GM12892 (cell line): ENCODE results near the gene SF3B1.

Experiments
- POLR2A ChIP-seq: IDR thresholded peaks from 2 replicates; pipeline ENCODE4 v1.6.1; 2011; ENCODE audit warnings: low read depth, low read length, control low read depth
- POLR2AphosphoS5 ChIP-seq: IDR thresholded peaks from 2 replicates; pipeline ENCODE4 v1.6.1; 2011; ENCODE audit warnings: low read depth, low read length, control low read depth
- TAF1 ChIP-seq: IDR thresholded peaks from 2 replicates; pipeline ENCODE4 v1.6.1; 2011; ENCODE audit warnings: low read depth, mild to moderate bottlenecking, control low read depth, low read length, borderline replicate concordance

- no peak for TF ChIP-seq TAF1
- no peak for TF ChIP-seq POLR2AphosphoS5
- no peak for TF ChIP-seq POLR2A
Measured at GRCh38 chr2:197353393-197354168, 81.2 kb downstream of the SF3B1 start.
